HG03066 (cell line): ENCODE data around the gene LCA5L.

Experiments used
- ATAC-seq: cut with Tn5 transposase; IDR thresholded peaks from one replicate; pipeline ENCODE4 v1.9.1; 2021; ENCODE audit warnings: low read depth; ENCODE audit not compliant: unreplicated experiment

The LCA5L gene

DNA sequence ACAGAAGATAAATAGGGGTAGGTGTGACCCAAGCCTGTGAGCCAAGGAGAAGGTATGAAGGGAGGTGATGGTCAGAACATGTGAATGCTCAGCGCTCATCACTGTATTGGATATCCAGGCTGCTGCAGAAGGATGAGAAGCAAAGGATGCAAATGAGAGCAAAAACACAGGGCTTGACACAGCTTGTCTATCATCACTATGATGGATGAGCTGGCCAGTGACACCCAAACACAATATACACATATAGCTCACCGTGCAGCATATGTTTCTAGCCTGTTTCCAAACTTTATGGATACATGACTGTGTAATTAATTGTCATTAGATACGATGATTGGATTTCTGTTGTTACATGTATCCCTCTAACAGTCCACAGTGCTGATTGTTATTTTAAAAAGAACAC lies 82.8 kb downstream of the LCA5L start:
- ATAC-seq: no peak

GRCh38 chr21:39359382-39359781 lies 86.2 kb downstream of the LCA5L start:
- no peak for ATAC-seq
